Fibroblast of mammary gland (primary cell): ENCODE results near the gene DPF3.
A peak's percentile ranks its signal among the peaks of the same experiment; 100 is the strongest.

Experiments
- DNase-seq: peaks from one replicate; pipeline ENCODE4 v3.0.0-alpha.2; 2010; ENCODE audit warnings: low read depth
- H3K4me3 ChIP-seq: 2 replicates; pipeline ENCODE4 v1.5.1; 2011; ENCODE audit warnings: low read depth, mild to moderate bottlenecking, low read length, moderate library complexity; ENCODE audit not compliant: control insufficient read depth
- CTCF ChIP-seq: conservative IDR thresholded peaks from 2 replicates; pipeline ENCODE4 v1.5.1; 2011; ENCODE audit warnings: low read depth, low read length, inconsistent platforms; ENCODE audit not compliant: control insufficient read depth, insufficient read depth

DPF3 gene

GRCh38 chr14:72680853-72681640 is 212.9 kb downstream of the DPF3 start:
- DNase-seq, result no peak
- no peak for TF ChIP-seq CTCF
- no peak overlapping the region for H3K4me3 ChIP-seq

GRCh38 chr14:72679536-72680151 is 214.3 kb downstream of the DPF3 start:
- H3K4me3 ChIP-seq, result no peak overlapping the region
- TF ChIP-seq CTCF, result no peak
- DNase-seq, result no peak

GRCh38 chr14:72679141-72679535 is 214.8 kb downstream of the DPF3 start:
- no peak overlapping the region for H3K4me3 ChIP-seq
- no peak for TF ChIP-seq CTCF
- DNase-seq, result peak; percentile 56

GRCh38 chr14:72678356-72678755 is 215.5 kb downstream of the DPF3 start:
- TF ChIP-seq CTCF, result no peak
- peak; percentile 60 for DNase-seq
- H3K4me3 ChIP-seq, result no peak overlapping the region

- DNase-seq, result peak; percentile 49
Observed at GRCh38 chr14:72677664-72678063, 216.2 kb downstream of the DPF3 start.

GRCh38 chr14:72675126-72675525 is 218.8 kb downstream of the DPF3 start:
- no peak for DNase-seq
- TF ChIP-seq CTCF, result no peak
- H3K4me3 ChIP-seq, result no peak overlapping the region

More at GRCh38 chr14:72677664-72678063, 216.2 kb downstream of the DPF3 start:
- TF ChIP-seq CTCF, result no peak
- H3K4me3 ChIP-seq, result no peak overlapping the region

- DNase-seq, result no peak
- no peak overlapping the region for H3K4me3 ChIP-seq
- no peak for TF ChIP-seq CTCF
Observed at GRCh38 chr14:72673179-72673578, 220.7 kb downstream of the DPF3 start.
